Activated CD8-positive, alpha-beta memory T cell treated with anti-CD3 and anti-CD28 coated beads, Interleukin-2, amount 50 U/mL, for 4 hours (primary cell): ENCODE measurements around the gene CCDC141.

ENCODE experiments used
- DNase-seq: peaks from one replicate; pipeline ENCODE4 v3.0.0-alpha.2; 2020

The CCDC141 gene

DNA sequence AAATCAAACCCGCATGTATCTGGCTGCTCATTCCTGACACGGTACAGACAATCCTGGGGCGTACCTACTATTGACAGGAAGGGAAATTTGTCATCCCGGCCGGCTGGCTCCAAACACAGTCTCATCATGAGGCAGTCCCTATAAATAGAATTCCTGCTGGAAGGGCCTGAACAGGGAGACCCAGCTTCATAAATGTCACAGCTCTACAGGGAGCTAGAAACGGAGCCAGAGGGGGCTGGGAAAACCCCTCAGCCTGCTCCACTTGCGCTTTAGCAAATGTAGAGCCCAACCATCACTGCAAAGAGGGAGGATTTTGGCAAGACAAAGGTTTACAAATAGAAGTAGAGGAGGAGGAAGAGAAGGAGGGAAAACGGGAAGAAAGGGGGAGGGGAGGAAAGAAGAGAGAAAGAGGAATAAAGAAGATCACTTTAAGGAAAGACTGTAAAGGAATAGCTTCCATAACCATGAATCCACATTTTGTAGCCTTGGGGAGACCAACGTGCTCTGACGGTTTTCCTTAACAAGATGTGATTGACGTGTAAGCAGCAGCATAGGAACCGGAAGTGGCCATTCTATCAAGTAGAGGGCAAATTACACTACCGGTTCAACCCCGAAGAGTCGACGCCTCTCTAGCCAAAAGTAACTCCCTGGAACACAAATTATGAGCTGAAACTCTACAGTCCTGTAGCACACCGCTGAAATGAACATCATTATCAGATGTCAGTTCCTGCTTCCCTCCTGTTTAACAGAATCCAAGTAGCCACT lies 185.9 kb downstream of the CCDC141 start:
- no peak for DNase-seq

- no peak for DNase-seq
Measured at GRCh38 chr2:178863130-178863855, 186.6 kb downstream of the CCDC141 start.

DNA sequence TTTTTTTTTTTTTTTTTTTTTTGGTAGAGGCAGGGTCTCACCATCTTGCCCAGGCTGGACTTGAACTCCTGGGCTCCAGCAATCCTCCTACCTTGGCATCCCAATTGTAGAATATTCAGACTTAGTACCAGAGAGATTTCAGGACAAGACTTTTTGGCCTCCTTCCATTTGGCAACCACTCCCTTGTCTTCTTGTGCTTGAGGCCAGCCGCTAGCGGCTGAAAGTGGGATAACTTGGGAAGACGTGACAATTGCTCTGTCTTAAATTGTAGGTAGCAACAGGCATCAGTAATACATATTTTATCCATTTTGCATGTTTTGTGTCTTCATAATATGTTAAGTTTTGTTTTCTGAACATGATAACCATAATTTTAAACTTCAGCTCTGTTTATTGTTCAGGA lies 189.4 kb downstream of the CCDC141 start:
- DNase-seq: no peak

GRCh38 chr2:178859730-178860129 lies 190.2 kb downstream of the CCDC141 start:
- no peak for DNase-seq

DNA sequence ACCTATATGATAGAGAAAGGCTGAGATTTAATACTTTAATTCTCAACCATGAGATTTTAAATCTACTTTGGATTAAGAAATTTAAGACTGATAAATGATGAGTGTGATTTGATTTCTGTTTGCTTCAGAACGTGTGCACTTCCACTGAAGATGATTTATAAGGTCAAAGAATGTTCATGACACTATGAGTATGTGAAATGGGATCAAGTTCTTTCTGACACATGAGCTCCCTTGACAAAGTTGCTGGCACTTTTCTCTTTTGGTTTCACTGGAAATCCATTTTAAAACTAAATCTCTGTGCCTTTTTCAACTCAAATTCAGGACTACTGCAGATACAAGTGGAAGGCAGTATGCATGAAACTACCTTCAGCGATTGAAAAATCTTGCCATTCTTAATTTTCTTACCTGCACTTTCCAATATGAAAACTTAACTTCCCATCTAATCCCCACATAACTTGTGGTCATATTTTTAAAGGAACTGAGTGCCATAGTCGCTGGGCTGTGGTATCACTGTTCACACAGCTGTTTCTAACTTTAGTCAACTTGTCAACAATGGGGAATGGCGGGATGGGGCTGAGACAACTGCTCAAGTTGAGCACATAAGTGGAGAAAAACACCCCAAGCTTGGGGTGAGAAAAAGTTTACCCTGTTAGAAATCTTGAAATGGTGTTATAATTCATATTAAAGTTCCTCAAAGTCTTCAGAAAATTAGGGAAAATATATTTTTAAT lies 190.9 kb downstream of the CCDC141 start:
- DNase-seq: no peak

GRCh38 chr2:178855151-178855550 lies 194.8 kb downstream of the CCDC141 start:
- DNase-seq: no peak

GRCh38 chr2:178848335-178848734 lies 201.6 kb downstream of the CCDC141 start:
- DNase-seq: no peak

- no peak for DNase-seq
Measured at GRCh38 chr2:178846458-178846802, 203.5 kb downstream of the CCDC141 start.

- no peak for DNase-seq
Measured at GRCh38 chr2:178845566-178846457, 204.1 kb downstream of the CCDC141 start.

DNA sequence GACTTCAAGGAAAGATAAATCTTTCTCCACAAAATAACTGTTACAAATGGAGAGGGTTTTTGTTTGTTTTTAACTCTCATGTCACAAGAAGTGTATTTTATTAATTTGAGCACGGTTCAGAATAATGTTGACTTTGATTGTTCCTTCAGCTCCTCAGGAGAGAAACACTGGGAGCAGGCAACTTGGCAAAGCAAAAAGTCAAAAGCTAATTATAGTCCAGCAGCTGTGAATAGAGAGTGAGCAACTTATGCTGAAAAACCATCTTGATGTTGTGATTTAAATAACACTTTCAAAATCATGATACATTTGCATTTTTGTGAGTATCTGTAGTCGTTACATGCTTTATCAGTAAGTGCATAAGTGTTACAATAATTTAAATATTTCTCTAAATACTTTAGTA lies 205.2 kb downstream of the CCDC141 start:
- DNase-seq: no peak

DNA sequence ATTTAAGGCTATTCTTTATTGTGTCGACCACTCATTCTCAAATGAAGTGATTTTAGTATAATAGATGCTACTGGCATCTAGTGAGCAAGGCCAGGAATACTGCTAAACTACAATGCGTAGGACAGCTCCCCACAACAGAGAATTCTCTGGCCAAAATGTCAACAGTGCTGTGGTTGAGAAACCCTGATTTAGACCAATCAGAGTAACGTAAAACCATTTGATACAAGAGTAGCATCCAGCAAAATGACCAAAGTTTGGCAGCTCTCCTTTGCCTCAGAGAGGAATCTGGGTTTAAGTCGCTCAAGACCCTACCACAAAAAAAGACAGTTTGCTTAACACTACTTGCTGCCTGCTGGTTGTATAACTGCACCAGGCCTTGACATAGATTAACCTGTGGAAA lies 205.7 kb downstream of the CCDC141 start:
- DNase-seq: no peak

DNA sequence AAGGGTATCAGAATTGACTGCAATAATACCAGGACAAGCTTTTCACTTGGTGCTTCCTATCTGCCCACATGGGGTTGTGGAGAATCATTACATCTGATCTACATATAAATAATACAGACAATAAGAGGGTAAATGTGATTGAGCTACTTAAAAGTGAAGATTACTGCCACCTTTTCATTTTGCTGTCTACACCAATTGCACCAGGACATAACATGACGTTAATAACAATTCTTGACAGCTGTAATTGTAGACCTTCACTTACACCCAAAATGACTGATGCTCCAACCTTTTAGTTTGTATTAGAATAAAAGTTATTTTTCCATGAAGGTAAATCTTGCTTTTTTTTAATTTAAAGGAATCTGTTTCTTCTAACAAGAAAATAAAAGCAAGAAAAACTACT lies 206.2 kb downstream of the CCDC141 start:
- no peak for DNase-seq

GRCh38 chr2:178836807-178837206 lies 213.1 kb downstream of the CCDC141 start:
- DNase-seq: no peak

GRCh38 chr2:178834086-178834485 lies 215.9 kb downstream of the CCDC141 start:
- DNase-seq: no peak

DNA sequence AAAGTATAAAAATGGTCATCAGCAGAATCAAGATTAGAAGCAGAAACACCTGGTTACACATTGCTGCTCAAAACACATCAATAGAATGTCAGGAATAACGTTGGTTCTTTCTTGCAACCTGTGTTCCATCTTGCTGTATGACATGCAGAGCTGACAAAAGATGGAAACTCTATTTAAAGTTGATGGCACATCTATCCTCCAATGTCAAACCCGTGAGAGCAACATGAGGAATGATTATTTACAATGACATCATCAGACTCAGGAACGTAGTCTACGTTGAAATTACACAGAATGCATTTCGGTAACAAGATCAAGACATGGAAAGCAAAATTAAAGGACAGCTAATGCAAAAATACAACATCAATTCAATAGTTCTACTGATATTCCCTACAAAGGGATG lies 216.6 kb downstream of the CCDC141 start:
- DNase-seq: no peak

GRCh38 chr2:178830451-178830850 lies 219.5 kb downstream of the CCDC141 start:
- DNase-seq: no peak

DNA sequence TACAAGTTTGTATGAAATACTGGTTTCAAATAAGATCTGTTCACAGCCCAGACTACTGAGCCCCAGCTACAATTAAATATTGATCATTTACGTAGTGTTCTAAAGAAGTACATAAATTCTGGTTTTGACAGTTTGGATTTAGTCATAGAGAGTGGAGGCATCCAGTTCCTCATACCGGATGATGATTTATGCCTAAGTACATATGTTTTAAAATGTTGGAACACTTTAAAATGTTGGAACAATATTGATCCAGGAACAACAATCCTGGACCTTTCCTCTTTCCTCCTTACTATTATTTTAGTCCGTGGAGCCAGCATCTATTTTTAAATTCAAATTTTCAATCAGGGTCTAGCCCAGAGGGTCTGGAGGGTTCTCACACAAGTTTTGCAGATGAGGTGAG lies 220.0 kb downstream of the CCDC141 start:
- no peak for DNase-seq

DNA sequence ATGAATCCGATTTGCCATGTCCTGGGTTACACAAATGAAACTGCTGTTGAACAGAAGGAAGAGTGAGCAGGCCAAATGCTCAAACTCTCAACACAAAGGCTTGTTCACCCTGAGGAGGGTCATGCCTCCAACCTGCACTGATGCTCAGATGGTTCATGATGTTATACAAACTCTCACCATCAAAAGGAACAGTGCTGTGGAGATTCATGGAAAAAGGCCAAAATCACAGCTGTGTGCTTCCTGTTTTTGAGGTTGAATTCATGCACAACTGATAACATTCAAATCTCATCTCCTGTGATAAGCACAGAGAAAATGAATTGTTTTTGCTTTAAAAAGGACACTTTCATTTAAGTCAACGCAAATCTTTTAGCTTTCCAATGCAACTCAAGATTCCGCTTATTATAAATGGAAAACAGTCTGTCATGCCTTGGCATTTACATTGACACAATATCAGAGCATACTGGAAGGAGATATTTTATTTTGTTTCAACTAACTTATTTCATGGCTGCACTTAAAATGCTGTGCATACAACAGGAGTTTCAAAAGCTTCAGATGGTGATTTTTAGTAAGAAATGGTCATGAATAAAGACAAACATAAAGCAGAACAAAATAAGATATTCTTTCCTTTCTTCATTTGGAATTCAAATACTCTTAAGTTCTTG lies 220.5 kb downstream of the CCDC141 start:
- DNase-seq: no peak

- no peak for DNase-seq
Measured at GRCh38 chr2:178828486-178828881, 221.5 kb downstream of the CCDC141 start.

DNA sequence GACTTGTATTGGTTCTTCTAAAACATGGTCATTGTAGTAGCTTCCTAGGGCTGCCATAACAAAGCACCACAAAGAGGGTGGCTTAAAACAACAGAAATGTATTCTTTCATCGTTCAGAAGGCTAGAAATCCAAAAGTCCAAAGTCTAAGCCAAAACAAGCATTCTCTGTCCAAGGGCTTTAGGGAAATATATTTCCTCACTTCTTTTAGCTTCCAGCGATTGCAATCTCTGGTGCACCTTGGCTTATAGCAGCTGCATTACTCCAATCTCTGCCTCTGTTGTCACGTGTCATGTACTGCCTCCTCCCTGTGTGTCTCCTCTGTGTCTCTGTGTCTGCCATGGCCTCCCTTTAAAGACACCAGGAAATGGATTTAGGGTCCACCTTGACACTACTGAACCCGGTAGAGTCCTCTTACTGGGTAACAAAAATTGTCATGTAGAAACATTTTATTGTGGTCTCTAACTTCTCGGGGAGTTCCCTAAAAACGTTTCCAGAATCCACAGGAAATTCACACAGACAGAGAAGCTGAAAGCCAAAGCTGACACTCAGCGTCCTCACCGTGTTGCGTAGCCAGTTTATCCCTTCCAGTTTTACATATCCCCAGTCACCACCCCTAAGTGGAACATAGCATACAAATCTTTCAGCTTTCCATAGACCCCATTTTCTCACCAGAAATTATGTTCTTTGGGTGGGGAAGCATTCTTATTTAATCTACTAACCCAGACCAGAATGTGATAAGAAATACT lies 222.0 kb downstream of the CCDC141 start:
- no peak for DNase-seq

- no peak for DNase-seq
Measured at GRCh38 chr2:178827111-178827510, 222.8 kb downstream of the CCDC141 start.

GRCh38 chr2:178825183-178825582 lies 224.8 kb downstream of the CCDC141 start:
- no peak for DNase-seq
